Motor neuron (in vitro differentiated cells): ENCODE measurements around the gene CXorf58. TPM values are rescaled to one million over a fixed set of nuclear protein-coding genes. Genes with fewer than 3 reads are reported as not detected.
"Not testable (repeated sequence)": the region's sequence is repeated elsewhere in the genome, so short reads cannot be mapped to it uniquely, and the experiment has no call there.

Experiments
- ATAC-seq, 8 experiments: fragments of 200-7000 bp; cut with Tn5 transposase; replicated peaks in 6 of 8; 2 replicates each; pipeline ENCODE4 v1.8.0; 2021; ENCODE audit warnings: mild to moderate bottlenecking in 8 of 8, moderate library complexity in 8 of 8
- H3K27ac ChIP-seq, 2 donors: fragments of 250-450 bp; sonication (Bioruptor Pico); 2 replicates each; pipeline ENCODE4 v1.9.0; 2021; ENCODE audit warnings: antibody characterized with exemption in 2 of 2, mild to moderate bottlenecking in 2 of 2, moderate library complexity in 1 of 2
- H3K4me1 ChIP-seq, 2 donors: fragments of 250-450 bp; sonication (Bioruptor Pico); replicated peaks in 1 of 2; 2 replicates each; pipeline ENCODE4 v1.6.1; 2021; ENCODE audit warnings: antibody characterized with exemption in 2 of 2, mild to moderate bottlenecking in 2 of 2, moderate library complexity in 1 of 2
- H3K4me3 ChIP-seq, 5 donors: fragments of 250-450 bp; sonication (Bioruptor Pico); 2 replicates each; pipeline ENCODE4 v1.9.0; 2021; ENCODE audit warnings: antibody characterized with exemption in 5 of 5, mild to moderate bottlenecking in 5 of 5, moderate library complexity in 4 of 5
- WGBS, 10 experiments: fragments of 450-650 bp; shearing (Covaris generic); methylation state at CpG; one replicate each; pipeline ENCODE4 v1.0.0; 2022; 5-methylcytosine and 5-hydroxymethylcytosine counted together
- in situ Hi-C, 9 experiments: fragments of 400-800 bp; cut with MboI; loops; one replicate each; pipeline ENCODE4 v1.15.0; 2021; ENCODE audit warnings: low sequenced_read_pairs in 9 of 9, low pct_unique_long_range_greater_than_20kb in 2 of 9; ENCODE audit not compliant: unreplicated experiment in 9 of 9
- total RNA-seq, 8 experiments: library from RNA; unstranded; fragments of 300-600 nt; gene quantifications; 2 replicates each; pipeline versions ENCODE4 v1.2.3 to v1.2.4, GENCODE V29; 2022

The CXorf58 gene
- total RNA-seq, 8 experiments from 2014 or later: 0.21 to 0.43 (median 0.33) TPM; not detected in 5

DNA sequence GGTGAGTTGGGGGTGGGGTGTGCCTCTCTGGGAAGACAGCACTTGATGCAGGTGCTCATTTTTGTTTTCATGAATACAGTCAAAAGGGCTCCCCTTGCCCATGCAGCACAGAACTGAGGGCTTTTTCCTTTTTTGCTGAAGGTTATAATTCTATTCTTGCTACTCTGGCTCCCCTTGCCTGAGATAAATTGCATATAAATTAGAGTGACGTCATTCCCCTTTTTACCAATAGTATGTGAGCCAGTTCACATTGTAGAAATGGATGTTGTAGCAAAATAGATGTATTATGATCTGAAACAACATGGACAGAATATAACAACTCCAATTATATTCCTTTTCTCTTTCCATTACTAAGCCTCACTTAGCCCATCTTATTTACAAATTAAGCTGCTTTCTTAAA, 28.4 kb downstream of the CXorf58 start:
- Histone ChIP-seq H3K4me1 (peaks cover 0 to 20% of the 10 kb centered on the region in 2 donors), H3K27ac (peak overlapping the region; percentile 58 to 85), H3K4me3 (no peak overlapping the region)
- 0 to 17% methylated on average over 1 of the region's 1 CpG; no CpG with 5 or more reads in 8 of the 10 experiments for WGBS, 10 experiments
- ATAC-seq: peak in 5 of 8 experiments; percentile 47 to 73 (median 65)
- in situ Hi-C loops: no loop called here

DNA sequence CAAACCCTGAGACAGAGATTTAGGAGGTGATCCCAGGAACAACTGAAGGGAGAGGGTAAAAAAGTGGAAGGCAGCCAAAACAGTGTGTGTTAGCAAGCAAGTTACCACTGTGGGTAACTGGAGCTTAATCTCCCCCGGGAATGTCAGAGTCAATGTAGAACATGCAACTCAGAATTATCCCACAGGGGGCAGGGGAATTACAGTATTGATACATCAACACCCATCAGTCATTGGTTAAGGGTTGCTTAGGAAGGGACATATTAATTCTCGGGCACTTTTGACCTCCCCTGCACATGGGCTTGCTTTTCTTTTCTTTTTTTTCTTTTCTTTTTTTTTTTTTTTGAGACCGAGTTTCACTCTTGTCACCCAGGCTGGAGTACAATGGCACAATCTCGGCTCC, 29.3 kb downstream of the CXorf58 start:
- Histone ChIP-seq H3K27ac (peak overlapping the region in 1 of 2 donors; percentile 85), H3K4me1 (peaks cover 0 to 20% of the 10 kb centered on the region in 2 donors), H3K4me3 (no peak overlapping the region)
- in situ Hi-C loops: no loop called here
- no peak for ATAC-seq
- WGBS, 10 experiments: 21 to 95% (median 40%) methylated on average over 1 to 4 of the region's 4 CpGs; no CpG with 5 or more reads in 3 of the 10 experiments

DNA sequence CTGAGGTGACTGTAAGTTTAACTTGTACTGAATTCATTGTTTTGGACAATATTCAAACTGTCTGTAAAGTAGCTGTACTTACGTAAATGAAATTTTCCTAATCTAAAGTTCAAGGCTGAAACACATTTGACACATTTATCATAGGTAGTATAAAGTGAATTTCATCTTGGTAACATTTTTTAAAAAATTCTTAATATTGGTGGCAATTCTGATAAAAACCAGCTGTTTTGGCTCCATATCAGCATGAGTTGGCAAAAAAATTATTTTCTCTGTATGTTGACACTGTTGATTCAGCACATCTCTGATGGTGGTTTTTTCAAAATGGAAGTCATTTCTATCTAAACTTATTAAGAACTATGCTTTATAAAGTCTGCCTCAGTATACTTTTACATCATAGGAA, 30.9 kb downstream of the CXorf58 start:
- Histone ChIP-seq H3K27ac (no peak overlapping the region), H3K4me3 (no peak overlapping the region), H3K4me1 (peaks cover 0 to 20% of the 10 kb centered on the region in 2 donors)
- 80 to 100% (median 90%) methylated on average over 1 of the region's 1 CpG; no CpG with 5 or more reads in 6 of the 10 experiments for WGBS, 10 experiments
- ATAC-seq: no peak
- in situ Hi-C loops: no loop called here

DNA sequence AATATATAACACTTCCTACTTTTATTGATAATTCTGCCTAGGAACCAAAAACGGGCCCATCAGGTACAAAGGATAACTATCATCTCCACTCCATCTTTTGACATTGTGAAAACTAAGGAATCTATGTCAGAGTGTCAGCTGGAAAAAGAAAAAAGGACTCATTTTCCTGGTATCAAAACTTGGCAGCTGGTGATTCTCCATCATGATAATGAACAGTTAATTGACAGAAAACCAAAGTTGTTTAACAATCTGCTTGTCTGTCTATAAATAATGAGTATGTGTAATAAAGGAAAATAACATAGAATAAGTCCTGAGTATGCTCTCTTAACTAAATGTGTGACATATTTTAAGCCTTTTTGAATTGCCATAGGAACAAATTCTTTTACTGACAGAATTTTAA, 31.4 kb downstream of the CXorf58 start:
- Histone ChIP-seq H3K4me3 (no peak overlapping the region), H3K27ac (no peak overlapping the region), H3K4me1 (peaks cover 0 to 20% of the 10 kb centered on the region in 2 donors)
- WGBS, 10 experiments: 0 to 91% (median 85%) methylated on average over 1 of the region's 1 CpG; no CpG with 5 or more reads in 6 of the 10 experiments
- in situ Hi-C loops: no loop called here
- ATAC-seq: no peak

DNA sequence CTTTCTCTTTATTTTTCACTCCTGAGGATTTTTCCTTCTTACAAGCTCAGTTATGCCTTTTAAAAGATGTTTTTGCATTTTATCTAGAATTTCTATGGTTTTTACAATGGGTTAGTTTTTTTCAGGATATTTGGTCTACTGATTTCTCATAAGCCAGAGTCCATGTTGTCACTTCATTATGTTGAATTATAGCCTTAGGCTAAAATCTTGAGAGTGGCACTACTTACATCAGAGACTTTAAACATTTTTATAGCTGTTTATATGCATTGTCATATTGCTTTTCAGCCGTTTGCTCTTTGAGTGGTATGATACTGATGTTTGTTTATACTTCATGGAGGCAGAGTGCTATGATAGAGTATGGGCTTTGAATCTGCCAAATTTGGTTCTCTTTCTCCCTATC, 36.4 kb downstream of the CXorf58 start:
- no peak overlapping the region for H3K4me3 ChIP-seq
- in situ Hi-C loops: no loop called here
- ATAC-seq: no peak
- 50 to 78% (median 78%) methylated on average over 1 of the region's 1 CpG; no CpG with 5 or more reads in 7 of the 10 experiments for WGBS, 10 experiments
- H3K4me1 ChIP-seq: no peaks in the 10 kb centered on the region
- H3K27ac ChIP-seq: no peak overlapping the region

DNA sequence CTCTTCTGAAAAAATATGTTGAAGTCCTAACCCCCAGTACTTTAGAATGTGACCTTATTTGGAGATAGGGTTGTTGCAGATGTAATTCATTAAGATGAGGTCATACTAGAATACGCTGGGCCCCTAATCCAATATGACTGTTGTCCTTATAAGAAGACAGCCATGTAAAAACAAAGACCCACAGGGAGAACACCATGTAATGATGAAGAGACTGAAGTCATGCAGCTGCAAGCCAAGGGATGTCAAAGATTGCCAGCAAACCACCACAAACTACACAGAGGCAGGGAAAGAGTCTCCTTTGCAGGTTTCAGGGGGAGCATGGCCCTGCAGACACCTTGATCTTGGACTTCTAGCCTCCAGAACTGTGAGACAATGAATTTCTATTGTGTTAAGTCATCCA, 37.4 kb downstream of the CXorf58 start:
- no peak for ATAC-seq
- in situ Hi-C loops: no loop called here
- Histone ChIP-seq H3K27ac (no peak overlapping the region), H3K4me3 (no peak overlapping the region), H3K4me1 (no peaks in the 10 kb centered on the region)
- WGBS, 10 experiments: 100% methylated on average over 1 of the region's 1 CpG; no CpG with 5 or more reads in 9 of the 10 experiments

DNA sequence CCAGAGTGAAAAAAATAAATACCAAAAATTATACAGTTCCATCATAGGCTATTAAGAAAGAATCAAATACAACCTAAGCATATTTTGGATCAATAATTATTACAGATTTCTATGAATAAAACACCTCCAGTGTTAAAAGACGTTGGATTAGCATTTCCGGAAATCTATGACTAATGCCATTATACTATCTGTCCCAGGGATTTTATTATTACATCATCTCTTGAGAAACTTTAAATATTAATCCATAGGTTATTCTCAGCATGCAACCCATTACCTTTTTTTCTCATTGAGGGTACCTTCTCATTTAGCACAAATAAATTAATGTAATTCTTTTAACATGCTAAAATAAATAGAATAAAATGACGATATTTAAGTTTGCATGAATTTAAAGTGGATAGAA, 44.6 kb downstream of the CXorf58 start:
- ATAC-seq: no peak
- WGBS, 10 experiments: 40 to 100% (median 76%) methylated on average over 1 to 3 of the region's 3 CpGs; no CpG with 5 or more reads in 4 of the 10 experiments
- H3K27ac ChIP-seq: no peak overlapping the region
- no peak overlapping the region for H3K4me3 ChIP-seq
- no peaks in the 10 kb centered on the region for H3K4me1 ChIP-seq
- in situ Hi-C loops: no loop called here

DNA sequence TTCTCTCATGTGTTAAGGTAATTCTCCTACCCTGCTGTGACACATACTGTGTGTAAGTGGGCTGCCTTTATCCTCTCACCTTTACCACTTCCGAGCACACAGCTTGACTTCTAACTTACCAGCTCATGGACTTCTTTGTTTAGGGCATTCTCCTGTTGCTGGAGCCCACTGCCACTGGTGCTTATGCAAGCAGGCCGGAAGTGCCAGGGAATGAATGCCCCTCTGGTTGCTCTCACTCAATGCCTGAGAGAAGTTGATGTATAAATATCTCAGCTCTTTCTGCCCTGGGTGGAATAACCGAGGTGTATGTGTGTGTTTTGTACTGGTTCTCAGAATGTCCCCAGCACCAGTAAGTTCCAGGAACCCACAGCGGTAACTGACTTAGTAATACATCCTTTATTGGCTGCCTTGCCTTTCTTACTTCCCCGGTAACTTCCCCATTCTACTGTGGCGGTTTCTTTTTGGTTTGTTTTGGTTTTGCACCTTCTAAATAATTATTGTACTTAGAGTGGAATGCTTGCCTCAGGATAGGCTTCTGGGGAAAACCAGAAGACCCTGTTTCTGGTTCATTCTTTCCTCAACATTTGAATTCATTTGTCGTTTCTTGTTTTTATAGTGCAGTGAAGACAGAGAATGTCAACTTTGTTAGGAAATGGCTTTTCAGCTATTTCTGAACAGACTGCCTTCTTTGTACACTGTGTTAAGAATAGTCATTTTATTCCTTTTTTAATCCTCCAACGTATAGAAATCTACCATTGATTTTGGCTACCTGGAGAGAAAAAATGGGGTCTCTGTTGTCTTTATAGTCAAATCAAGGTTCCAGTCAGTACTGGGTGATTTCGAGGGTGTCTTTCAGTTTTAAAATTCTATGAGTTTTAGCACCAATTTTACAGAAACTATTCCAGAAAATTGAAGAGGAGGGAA, 45.4 kb downstream of the CXorf58 start:
- Histone ChIP-seq H3K4me3 (no peak overlapping the region), H3K27ac (no peak overlapping the region), H3K4me1 (no peaks in the 10 kb centered on the region)
- 30 to 80% (median 74%) methylated on average over 1 to 6 of the region's 9 CpGs; no CpG with 5 or more reads in 5 of the 10 experiments for WGBS, 10 experiments
- in situ Hi-C loops: no loop called here
- peak in 1 of 8 experiments; percentile 19 for ATAC-seq

DNA sequence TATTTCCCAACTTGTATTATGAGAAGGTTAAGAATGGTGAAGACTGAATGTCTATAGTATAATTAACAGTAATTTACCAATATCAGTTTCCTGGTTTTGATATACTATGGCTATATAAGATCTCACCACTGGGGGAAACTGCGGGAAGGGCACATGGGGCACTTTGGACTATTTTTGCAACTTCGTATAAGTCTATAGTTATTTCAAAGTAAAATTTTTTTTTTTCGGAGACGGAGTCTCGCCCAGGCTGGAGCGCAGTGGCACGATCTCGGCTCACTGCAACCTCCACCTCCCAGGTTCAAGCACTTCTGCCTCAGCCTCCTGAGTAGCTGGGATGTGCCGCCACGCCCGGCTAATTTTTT, 46.1 kb downstream of the CXorf58 start:
- Histone ChIP-seq H3K4me3 (no peak overlapping the region), H3K27ac (no peak overlapping the region), H3K4me1 (no peaks in the 10 kb centered on the region)
- ATAC-seq: no peak
- in situ Hi-C loops: no loop called here
- WGBS, 10 experiments: 40 to 100% methylated on average over 1 to 2 of the region's 11 CpGs; no CpG with 5 or more reads in 8 of the 10 experiments

DNA sequence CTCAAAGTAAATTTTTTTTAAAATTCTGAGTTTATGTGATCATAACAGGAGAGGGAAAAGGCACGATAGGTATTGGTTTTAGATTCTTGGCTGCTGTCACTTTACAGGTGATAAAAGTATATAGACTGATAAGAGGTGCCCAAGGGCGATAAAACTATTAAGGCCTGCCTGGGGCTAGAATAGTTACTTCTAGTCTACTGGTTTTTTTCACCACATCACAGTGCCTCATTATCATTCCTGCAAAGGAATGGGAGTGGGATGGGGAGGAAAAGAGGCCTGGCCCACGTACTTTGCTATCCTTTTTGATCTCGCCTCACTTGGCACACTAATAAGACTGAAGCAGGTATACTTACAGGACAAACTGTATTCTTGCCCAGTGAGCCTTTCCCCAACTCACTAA, 46.6 kb downstream of the CXorf58 start:
- H3K4me1 ChIP-seq: no peaks in the 10 kb centered on the region
- in situ Hi-C loops: no loop called here
- H3K4me3 ChIP-seq: no peak overlapping the region
- H3K27ac ChIP-seq: no peak overlapping the region
- ATAC-seq: no peak
- 0 to 100% (median 80%) methylated on average over 1 to 4 of the region's 4 CpGs; no CpG with 5 or more reads in 5 of the 10 experiments for WGBS, 10 experiments

DNA sequence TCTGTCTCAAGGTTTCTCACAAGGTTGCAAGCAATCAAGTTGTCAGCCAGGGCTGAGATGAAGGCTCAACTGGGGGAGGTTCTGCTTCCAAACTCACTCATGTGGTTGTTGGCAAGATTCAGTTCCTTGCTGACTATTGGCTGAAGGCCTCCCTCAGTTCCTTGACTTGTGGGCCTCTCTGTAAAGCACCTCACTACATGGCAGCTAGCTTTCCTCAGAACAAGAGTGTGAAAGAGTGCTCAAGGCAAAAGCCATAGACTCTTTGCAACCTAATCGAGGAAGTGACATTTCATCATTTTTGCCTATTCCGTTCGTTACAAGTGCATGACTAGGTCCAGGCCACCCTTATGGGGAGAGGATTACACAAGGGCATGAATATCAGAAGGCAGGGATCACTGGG, 52.0 kb downstream of the CXorf58 start:
- WGBS, 10 experiments: 84 to 90% methylated on average over 2 to 3 of the region's 3 CpGs; no CpG with 5 or more reads in 8 of the 10 experiments
- Histone ChIP-seq H3K4me3 (no peak overlapping the region), H3K4me1 (no peaks in the 10 kb centered on the region), H3K27ac (no peak overlapping the region)
- in situ Hi-C loops: no loop called here
- ATAC-seq: no peak

DNA sequence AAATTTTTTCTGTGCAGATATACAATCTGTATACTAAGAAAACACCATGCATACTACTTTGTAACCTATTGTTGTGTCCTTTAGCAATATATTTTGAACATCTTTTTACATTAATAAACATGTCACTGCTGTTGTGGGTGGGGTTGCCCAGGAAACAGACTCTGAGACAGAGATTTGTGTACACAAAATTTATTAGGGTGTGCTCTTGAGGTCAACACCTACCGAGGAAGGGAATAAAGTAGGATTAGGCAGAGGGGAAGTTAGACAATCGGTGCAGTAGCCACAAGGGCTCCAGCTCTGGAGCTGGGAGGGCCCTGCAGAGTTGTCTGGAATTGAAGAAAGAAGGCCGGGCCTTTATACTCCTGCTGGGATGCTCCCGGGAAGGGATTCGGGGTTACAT, 56.4 kb downstream of the CXorf58 start:
- H3K4me3 ChIP-seq: no peak overlapping the region
- no peak overlapping the region for H3K27ac ChIP-seq
- in situ Hi-C loops: no loop called here
- no peaks in the 10 kb centered on the region for H3K4me1 ChIP-seq
- peak in 3 of 8 experiments; percentile 25 to 70 (median 67) for ATAC-seq
- 72% methylated on average over 2 of the region's 5 CpGs; no CpG with 5 or more reads in 9 of the 10 experiments for WGBS, 10 experiments

DNA sequence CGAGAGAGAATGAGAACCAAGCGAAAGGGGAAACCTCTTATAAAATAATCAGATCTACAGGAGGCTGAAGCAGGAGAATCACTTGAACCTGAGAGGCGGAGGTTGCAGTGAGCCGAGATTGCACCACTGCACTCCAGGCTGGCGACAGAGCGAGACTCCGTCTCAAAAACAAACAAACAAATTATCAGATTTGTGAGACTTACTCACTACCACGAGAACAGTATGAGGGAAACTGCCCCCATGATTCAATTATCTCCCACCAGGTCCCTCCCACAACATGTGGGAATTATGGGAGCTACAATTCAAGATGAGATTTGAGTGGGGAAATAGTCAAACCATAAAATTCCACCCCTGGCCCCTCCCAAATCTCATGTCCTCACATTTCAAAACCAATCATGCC, 57.8 kb downstream of the CXorf58 start:
- H3K27ac ChIP-seq, ATAC-seq, H3K4me3 ChIP-seq, in situ Hi-C loops, H3K4me1 ChIP-seq: not testable (repeated sequence)
- 75 to 100% (median 84%) methylated on average over 1 to 8 of the region's 8 CpGs; no CpG with 5 or more reads in 7 of the 10 experiments for WGBS, 10 experiments
